Renal pelvis (tissue), 12 donors: ENCODE results near the gene RNASE7. TPM values are rescaled to one million over a fixed set of nuclear protein-coding genes. Genes with fewer than 3 reads are reported as not detected.
"Not testable (repeated sequence)": the region's sequence is repeated elsewhere in the genome, so short reads cannot be mapped to it uniquely, and the experiment has no call there.

ENCODE experiments used
- DNase-seq: peaks from one replicate; pipeline ENCODE4 v3.0.0-alpha.2; 2013
- long read RNA-seq, 16 experiments: transcript quantifications; one replicate each; lab custom pipeline, GENCODE V29; 2026
- polyA plus RNA-seq, 3 donors: library from polyadenylated mRNA; unstranded; fragments of 120-200 nt; gene quantifications; one replicate each; pipeline ENCODE4 v1.2.1, GENCODE V29; 2013; ENCODE audit not compliant: insufficient read length in 3 of 3

The RNASE7 gene
- 1 to 10 TPM in 1 of 3 donors, under 1 TPM in 2; 0.31 to 1.3 (median 0.83) TPM for polyA plus RNA-seq
- long read RNA-seq, donor 1: 0 reads
- long read RNA-seq, donor 2: 0 reads
- long read RNA-seq, donor 3: 0 reads
- long read RNA-seq, donor 4: 0 reads
- long read RNA-seq, donor 5: 0 reads
- long read RNA-seq, donor 6: 0 reads
- long read RNA-seq, donor 7: 0 reads
- long read RNA-seq, donor 8: 0 reads
- long read RNA-seq, donor 9: 0 reads
- long read RNA-seq, donor 10: 0 reads
- long read RNA-seq, donor 11: 0 reads
- long read RNA-seq, donor 12: 0 reads
- long read RNA-seq, donor 13: 0 reads
- long read RNA-seq, donor 14: 0 reads
- long read RNA-seq, donor 15: 0 reads
- long read RNA-seq, donor 16: 0 reads

GRCh38 chr14:21041676-21042433, at the start of gene RNASE7:
TSS of gene RNASE7 (plus strand) at chr14:21042362. CDS start at chr14:21042993, 631 bp downstream.
- no peak for DNase-seq

GRCh38 chr14:20996521-20996920, 45.6 kb upstream of the RNASE7 start:
- no peak for DNase-seq

GRCh38 chr14:20997115-20997514, 45.0 kb upstream of the RNASE7 start:
- DNase-seq: no peak

- no peak for DNase-seq
Measured at GRCh38 chr14:20997564-20997963, 44.6 kb upstream of the RNASE7 start.

- no peak for DNase-seq
Measured at GRCh38 chr14:20998139-20998538, 44.0 kb upstream of the RNASE7 start.

GRCh38 chr14:20998674-20999366, 43.3 kb upstream of the RNASE7 start, which contains the start of gene SLC39A2:
TSS of gene SLC39A2 (plus strand) at chr14:20999293. CDS start at chr14:20999447, 154 bp downstream.
- no peak for DNase-seq

- DNase-seq: no peak
Measured at GRCh38 chr14:20999591-20999990, 42.6 kb upstream of the RNASE7 start.

GRCh38 chr14:21001218-21001617, 40.9 kb upstream of the RNASE7 start:
- no peak for DNase-seq

- DNase-seq: no peak
Measured at GRCh38 chr14:21003788-21004346, 38.3 kb upstream of the RNASE7 start.

GRCh38 chr14:21009721-21010120, 32.4 kb upstream of the RNASE7 start:
- DNase-seq: not testable (repeated sequence)

GRCh38 chr14:21011136-21011535, 31.0 kb upstream of the RNASE7 start:
- no peak for DNase-seq

- DNase-seq: peak; percentile 91
Measured at GRCh38 chr14:21014761-21015190, 27.4 kb upstream of the RNASE7 start.

GRCh38 chr14:21015312-21015711, 26.9 kb upstream of the RNASE7 start:
- DNase-seq: no peak

GRCh38 chr14:21016413-21017190, 25.6 kb upstream of the RNASE7 start:
- no peak for DNase-seq

- DNase-seq: no peak
Measured at GRCh38 chr14:21017528-21018245, 24.5 kb upstream of the RNASE7 start.

GRCh38 chr14:21018286-21018685, 23.9 kb upstream of the RNASE7 start:
- no peak for DNase-seq

- DNase-seq: no peak
Measured at GRCh38 chr14:21018781-21019180, 23.4 kb upstream of the RNASE7 start.

GRCh38 chr14:21019366-21019765, 22.8 kb upstream of the RNASE7 start:
- no peak for DNase-seq

GRCh38 chr14:21020977-21021545, 21.1 kb upstream of the RNASE7 start:
- no peak for DNase-seq

- no peak for DNase-seq
Measured at GRCh38 chr14:21022686-21023085, 19.5 kb upstream of the RNASE7 start.
